HG03025 (cell line): Measurements from ENCODE around the gene INF2.

ENCODE experiments used
- ATAC-seq: cut with Tn5 transposase; IDR thresholded peaks from one replicate; pipeline ENCODE4 v1.9.1; 2021; ENCODE audit warnings: mild to moderate bottlenecking, moderate library complexity; ENCODE audit not compliant: unreplicated experiment, low FRiP score

Gene INF2

GRCh38 chr14:104687601-104688504, 1.6 kb upstream of the INF2 start:
- no peak for ATAC-seq

GRCh38 chr14:104688505-104689108, 811 bp upstream of the INF2 start:
- no peak for ATAC-seq

GRCh38 chr14:104689881-104690711, 678 bp downstream of the INF2 start:
- no peak for ATAC-seq

- no peak for ATAC-seq
Measured at GRCh38 chr14:104690861-104691455, 1.5 kb downstream of the INF2 start.

GRCh38 chr14:104691546-104692260, 2.3 kb downstream of the INF2 start:
- no peak for ATAC-seq

GRCh38 chr14:104692261-104692938, 3.0 kb downstream of the INF2 start:
- no peak for ATAC-seq

- no peak for ATAC-seq
Measured at GRCh38 chr14:104692939-104693315, 3.5 kb downstream of the INF2 start.

GRCh38 chr14:104693482-104694431, 4.3 kb downstream of the INF2 start:
- ATAC-seq, result no peak

GRCh38 chr14:104694475-104694950, 5.1 kb downstream of the INF2 start:
- ATAC-seq, result no peak

- ATAC-seq, result no peak
Measured at GRCh38 chr14:104694991-104695659, 5.7 kb downstream of the INF2 start.

GRCh38 chr14:104695660-104696000, 6.2 kb downstream of the INF2 start:
- no peak for ATAC-seq

- no peak for ATAC-seq
Measured at GRCh38 chr14:104696671-104697316, 7.4 kb downstream of the INF2 start.

- no peak for ATAC-seq
Measured at GRCh38 chr14:104697317-104697703, 7.9 kb downstream of the INF2 start.

GRCh38 chr14:104697892-104698583, 8.6 kb downstream of the INF2 start:
- ATAC-seq, result no peak

GRCh38 chr14:104698688-104699425, 9.4 kb downstream of the INF2 start:
- ATAC-seq, result no peak

- no peak for ATAC-seq
Measured at GRCh38 chr14:104699426-104699748, 10.0 kb downstream of the INF2 start.
